Left lung (tissue), 10 donors: ENCODE results near the gene ARTN. TPM values are rescaled to one million over a fixed set of nuclear protein-coding genes. Genes with fewer than 3 reads are reported as not detected.

Experiments
- ATAC-seq: fragments of 200-7000 bp; cut with Tn5 transposase; one replicate; pipeline ENCODE4 v1.9.1; 2020; ENCODE audit warnings: moderate library complexity
- DNase-seq, 4 donors: peaks; one replicate each; pipeline ENCODE4 v3.0.0-alpha.2; 2013 to 2020
- H3K27ac ChIP-seq, 2 donors: fragments of 200-600 bp; sonication (generic) in 1 of 2; one replicate each; pipeline versions ENCODE4 v1.5.0 to v1.8.0; 2020 to 2021
- H3K27me3 ChIP-seq, 2 donors: fragments of 200-600 bp; sonication (generic) in 1 of 2; one replicate each; pipeline versions ENCODE4 v1.5.0 to v1.8.0; 2020 to 2021
- H3K36me3 ChIP-seq, 2 donors: fragments of 200-600 bp; sonication (generic) in 1 of 2; one replicate each; pipeline versions ENCODE4 v1.5.0 to v1.8.0; 2020 to 2021
- H3K4me1 ChIP-seq, 2 donors: fragments of 200-600 bp; one replicate each; pipeline ENCODE4 v1.8.0; 2021
- H3K4me3 ChIP-seq, 2 donors: fragments of 200-600 bp; sonication (generic) in 1 of 2; one replicate each; pipeline versions ENCODE4 v1.5.0 to v1.8.0; 2020 to 2021; ENCODE audit warnings: mild to moderate bottlenecking in 1 of 2
- H3K9me3 ChIP-seq, 2 donors: fragments of 200-600 bp; sonication (generic) in 1 of 2; one replicate each; pipeline versions ENCODE4 v1.5.0 to v1.8.0; 2020 to 2021
- intact Hi-C, 2 donors: fragments of 100-400 bp; cut with DNase I; formaldehyde crosslinking; loops; one replicate each; pipeline versions ENCODE4 v1.11.2 to v1.14.2; 2022
- polyA plus RNA-seq, 6 donors: library from polyadenylated mRNA; unstranded; fragments of 120-200 nt; gene quantifications; one replicate each; pipeline ENCODE4 v1.2.1, GENCODE V29; 2013; ENCODE audit not compliant: insufficient read length in 6 of 6
- total RNA-seq, 2 donors: library from RNA; stranded (reverse); fragmentation: NEBNext Ultra II Directional; extraction: Animal tissue kit (Norgen Biotek cat#: 25700); gene quantifications; one replicate each; pipeline ENCODE4 v1.2.1, GENCODE V29; 2021
- TF ChIP-seq, protein P1 (sequence below), 2 donors: fragments of 200-600 bp; sonication (generic) in 1 of 2; IDR thresholded peaks; one replicate each; pipeline versions ENCODE4 v1.5.0 to v1.8.0; 2021; ENCODE audit warnings: antibody characterized with exemption in 2 of 2
- donor health status: DM: no; HTN: yes; CAD: no.
- donor health status: DM: no; HTN: no; CAD: no.

ARTN gene
- total and polyA plus RNA-seq, 8 donors: 1.8 to 4.2 (median 2.5) TPM

DNA sequence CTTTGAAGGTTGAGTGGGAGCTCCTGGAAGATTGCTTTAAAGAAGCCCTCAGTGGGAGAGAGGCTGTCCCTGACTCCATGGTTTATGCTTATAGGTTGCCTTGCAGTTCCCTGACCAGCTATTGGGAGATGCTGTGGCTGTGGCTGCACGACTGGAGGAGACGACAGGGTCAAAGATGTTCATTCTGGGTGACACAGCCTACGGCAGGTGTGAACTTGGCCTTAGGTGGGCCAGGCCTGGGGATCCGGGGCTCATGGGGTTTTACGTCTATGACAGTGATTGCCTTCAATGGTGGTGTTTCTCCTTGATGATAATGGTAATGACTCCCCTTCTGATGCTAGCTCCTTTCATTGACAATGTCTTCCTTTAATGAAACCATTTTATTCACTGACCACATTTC lies 36.9 kb downstream of the ARTN start:
- TF ChIP-seq, protein P1, sequence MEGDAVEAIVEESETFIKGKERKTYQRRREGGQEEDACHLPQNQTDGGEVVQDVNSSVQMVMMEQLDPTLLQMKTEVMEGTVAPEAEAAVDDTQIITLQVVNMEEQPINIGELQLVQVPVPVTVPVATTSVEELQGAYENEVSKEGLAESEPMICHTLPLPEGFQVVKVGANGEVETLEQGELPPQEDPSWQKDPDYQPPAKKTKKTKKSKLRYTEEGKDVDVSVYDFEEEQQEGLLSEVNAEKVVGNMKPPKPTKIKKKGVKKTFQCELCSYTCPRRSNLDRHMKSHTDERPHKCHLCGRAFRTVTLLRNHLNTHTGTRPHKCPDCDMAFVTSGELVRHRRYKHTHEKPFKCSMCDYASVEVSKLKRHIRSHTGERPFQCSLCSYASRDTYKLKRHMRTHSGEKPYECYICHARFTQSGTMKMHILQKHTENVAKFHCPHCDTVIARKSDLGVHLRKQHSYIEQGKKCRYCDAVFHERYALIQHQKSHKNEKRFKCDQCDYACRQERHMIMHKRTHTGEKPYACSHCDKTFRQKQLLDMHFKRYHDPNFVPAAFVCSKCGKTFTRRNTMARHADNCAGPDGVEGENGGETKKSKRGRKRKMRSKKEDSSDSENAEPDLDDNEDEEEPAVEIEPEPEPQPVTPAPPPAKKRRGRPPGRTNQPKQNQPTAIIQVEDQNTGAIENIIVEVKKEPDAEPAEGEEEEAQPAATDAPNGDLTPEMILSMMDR (IDR thresholded peaks at IDR 0.05): no peak
- DNase-seq: no peak
- H3K4me1 ChIP-seq: peaks cover 12 to 26% of the 10 kb centered on the region in 2 donors
- peak overlapping the region; percentile 62 to 69 for H3K4me3 ChIP-seq
- no peak for ATAC-seq
- no peaks in the 10 kb centered on the region for H3K9me3 ChIP-seq
- intact Hi-C loops: no loop called here
- no peak overlapping the region for H3K27ac ChIP-seq
- H3K27me3 ChIP-seq: no peaks in the 10 kb centered on the region
- H3K36me3 ChIP-seq: peaks cover 0 to 36% of the 10 kb centered on the region in 2 donors

DNA sequence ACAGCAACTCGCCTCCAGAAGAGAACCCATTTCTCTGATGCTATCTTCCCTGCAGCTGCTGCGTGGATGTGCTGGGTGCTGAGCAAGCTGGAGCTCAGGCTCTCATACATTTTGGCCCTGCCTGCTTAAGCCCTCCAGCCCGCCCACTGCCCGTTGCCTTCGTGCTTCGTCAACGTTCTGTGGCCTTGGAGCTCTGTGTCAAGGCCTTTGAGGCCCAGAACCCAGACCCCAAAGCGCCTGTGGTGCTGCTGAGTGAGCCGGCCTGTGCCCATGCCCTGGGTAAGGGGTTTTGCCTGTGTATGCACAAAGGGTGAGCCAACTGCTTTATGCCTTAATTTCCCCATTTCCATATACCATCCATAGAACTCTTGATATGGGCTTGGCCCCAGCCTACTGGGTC lies 37.3 kb downstream of the ARTN start:
- Histone ChIP-seq H3K27me3 (no peaks in the 10 kb centered on the region), H3K9me3 (no peaks in the 10 kb centered on the region), H3K4me1 (peaks cover 16 to 30% of the 10 kb centered on the region in 2 donors), H3K4me3 (peak overlapping the region in 1 of 2 donors; percentile 69), H3K27ac (no peak overlapping the region), H3K36me3 (peaks cover 0 to 34% of the 10 kb centered on the region in 2 donors)
- intact Hi-C loops: no loop called here
- DNase-seq (no peak), ATAC-seq (no peak)
- TF ChIP-seq, protein P1 (IDR thresholded peaks at IDR 0.05): no peak

DNA sequence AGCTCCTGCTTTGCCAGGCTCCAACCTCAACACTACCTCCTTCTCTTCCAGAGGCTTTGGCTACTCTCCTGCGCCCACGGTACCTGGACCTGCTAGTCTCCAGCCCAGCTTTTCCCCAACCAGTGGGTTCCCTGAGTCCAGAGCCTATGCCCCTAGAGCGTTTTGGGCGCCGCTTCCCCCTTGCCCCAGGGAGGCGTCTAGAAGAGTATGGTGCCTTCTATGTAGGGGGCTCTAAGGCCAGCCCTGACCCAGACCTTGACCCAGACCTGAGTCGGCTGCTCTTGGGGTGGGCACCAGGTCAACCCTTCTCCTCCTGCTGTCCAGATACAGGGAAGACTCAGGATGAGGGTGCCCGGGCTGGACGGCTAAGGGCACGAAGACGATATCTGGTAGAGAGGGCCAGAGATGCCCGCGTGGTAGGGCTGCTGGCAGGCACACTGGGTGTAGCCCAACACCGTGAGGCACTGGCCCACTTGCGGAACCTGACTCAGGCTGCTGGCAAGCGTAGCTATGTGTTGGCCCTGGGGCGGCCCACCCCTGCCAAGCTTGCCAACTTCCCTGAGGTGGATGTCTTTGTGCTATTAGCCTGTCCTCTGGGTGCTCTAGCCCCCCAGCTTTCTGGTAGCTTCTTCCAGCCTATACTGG lies 37.9 kb downstream of the ARTN start:
- intact Hi-C loops: no loop called here
- DNase-seq: peak in 1 of 4 donors; percentile 74
- no peak overlapping the region for H3K4me3 ChIP-seq
- peaks cover under 1 to 34% of the 10 kb centered on the region in 2 donors for H3K36me3 ChIP-seq
- no peak overlapping the region for H3K27ac ChIP-seq
- ATAC-seq: no peak
- TF ChIP-seq, protein P1 (IDR thresholded peaks at IDR 0.05): no peak
- H3K9me3 ChIP-seq: no peaks in the 10 kb centered on the region
- peaks cover 21 to 35% of the 10 kb centered on the region in 2 donors for H3K4me1 ChIP-seq
- H3K27me3 ChIP-seq: no peaks in the 10 kb centered on the region

DNA sequence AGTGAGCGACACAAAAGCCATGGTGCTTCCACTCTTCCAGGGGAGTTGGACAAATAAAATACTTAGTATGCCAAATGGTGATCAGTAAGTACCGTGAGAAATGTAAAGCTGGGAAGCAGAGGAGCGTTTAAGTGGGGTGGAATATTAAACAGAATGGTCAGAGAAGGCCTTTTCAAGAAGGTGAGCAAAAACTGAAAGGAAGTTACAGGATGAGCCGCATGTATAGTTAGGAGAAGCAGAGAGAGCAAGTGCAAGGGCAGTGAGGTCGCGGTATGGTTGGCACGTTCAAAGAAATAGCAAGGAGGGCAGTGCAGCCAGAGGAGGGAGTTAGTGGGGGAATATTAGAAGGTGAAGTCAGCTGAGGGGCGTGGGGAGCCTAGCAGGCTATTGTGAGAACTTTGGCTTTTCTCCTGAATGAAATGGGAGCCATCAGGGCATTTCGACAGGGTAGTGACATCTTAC lies 40.4 kb downstream of the ARTN start:
- H3K27ac ChIP-seq: peak overlapping the region; percentile 90 to 99

More for the DNA sequence above, 40.4 kb downstream of the ARTN start:
- no peaks in the 10 kb centered on the region for H3K27me3 ChIP-seq
- H3K36me3 ChIP-seq: peaks cover 5 to 38% of the 10 kb centered on the region in 2 donors
- ATAC-seq (no peak), DNase-seq (no peak)
- H3K4me1 ChIP-seq: peaks cover 34 to 60% of the 10 kb centered on the region in 2 donors
- intact Hi-C loops: no loop called here
- peak overlapping the region; percentile 87 to 98 for H3K4me3 ChIP-seq
- H3K9me3 ChIP-seq: no peaks in the 10 kb centered on the region
- TF ChIP-seq, protein P1 (IDR thresholded peaks at IDR 0.05): no peak
